H9 (cell line): Measurements from ENCODE around the gene SOCS3. TPM values are rescaled to one million over a fixed set of nuclear protein-coding genes. Genes with fewer than 3 reads are reported as not detected.

Experiments
- DNase-seq: peaks from one replicate; pipeline ENCODE4 v3.0.0-alpha.2; 2017
- H2AFZ ChIP-seq: one replicate; pipeline ENCODE4 v1.6.1; 2013; ENCODE audit warnings: mild to moderate bottlenecking, low read length, control low read depth, moderate library complexity
- H2AK5ac ChIP-seq: 2 replicates; pipeline ENCODE4 v1.6.1; 2013; ENCODE audit warnings: low read length, control low read depth, mixed read lengths; ENCODE audit not compliant: insufficient read length
- H2BK120ac ChIP-seq: one replicate; pipeline ENCODE4 v1.6.1; 2013; ENCODE audit warnings: low read depth, mild to moderate bottlenecking, low read length, control low read depth, inconsistent platforms; ENCODE audit not compliant: poor library complexity, severe bottlenecking
- H2BK12ac ChIP-seq: 2 replicates; pipeline ENCODE4 v1.6.1; 2013; ENCODE audit warnings: low read length, control low read depth, mixed read lengths, low read depth; ENCODE audit not compliant: insufficient read length
- H2BK15ac ChIP-seq: 2 replicates; pipeline ENCODE4 v1.6.1; 2013; ENCODE audit warnings: low read depth, low read length, control low read depth
- H2BK20ac ChIP-seq: one replicate; pipeline ENCODE4 v1.6.1; 2013; ENCODE audit warnings: low read depth, mild to moderate bottlenecking, low read length, control low read depth, inconsistent platforms; ENCODE audit not compliant: poor library complexity, severe bottlenecking
- H2BK5ac ChIP-seq: 2 replicates; pipeline ENCODE4 v1.6.1; 2013; ENCODE audit warnings: low read length, control low read depth, mixed read lengths; ENCODE audit not compliant: insufficient read length
- H3K14ac ChIP-seq: 2 replicates; pipeline ENCODE4 v1.6.1; 2013; ENCODE audit warnings: low read length, control low read depth; ENCODE audit not compliant: insufficient read depth
- H3K18ac ChIP-seq: 2 replicates; pipeline ENCODE4 v1.6.1; 2013; ENCODE audit warnings: low read depth, mild to moderate bottlenecking, mixed read lengths, low read length, control low read depth; ENCODE audit not compliant: insufficient read length
- H3K23ac ChIP-seq: 2 replicates; pipeline ENCODE4 v1.6.1; 2013; ENCODE audit warnings: low read length, control low read depth, mixed read lengths, low read depth; ENCODE audit not compliant: insufficient read length
- H3K23me2 ChIP-seq: 2 replicates; pipeline ENCODE4 v1.6.1; 2013; ENCODE audit warnings: low read depth, mild to moderate bottlenecking, mixed read lengths, low read length, control low read depth; ENCODE audit not compliant: insufficient read length, poor library complexity, severe bottlenecking
- H3K27ac ChIP-seq: 2 replicates; pipeline ENCODE4 v1.5.1; 2013; ENCODE audit warnings: low read length, control low read depth, mixed read lengths, low read depth; ENCODE audit not compliant: insufficient read length
- H3K27me3 ChIP-seq: 2 replicates; pipeline ENCODE4 v1.6.1; 2013; ENCODE audit warnings: low read length, control low read depth, inconsistent platforms; ENCODE audit not compliant: insufficient read depth
- H3K4ac ChIP-seq: 2 replicates; pipeline ENCODE4 v1.6.1; 2013; ENCODE audit warnings: low read depth, mild to moderate bottlenecking, control low read depth, inconsistent platforms, low read length, moderate library complexity
- H3K4me1 ChIP-seq: 2 replicates; pipeline ENCODE4 v1.6.1; 2013; ENCODE audit warnings: low read length, control low read depth, inconsistent platforms; ENCODE audit not compliant: insufficient read depth
- H3K4me2 ChIP-seq: 2 replicates; pipeline ENCODE4 v1.6.1; 2013; ENCODE audit warnings: low read length, control low read depth, mixed read lengths; ENCODE audit not compliant: insufficient read length, insufficient read depth
- H3K56ac ChIP-seq: 2 replicates; pipeline ENCODE4 v1.6.1; 2013; ENCODE audit warnings: low read depth, mild to moderate bottlenecking, mixed read lengths, low read length, control low read depth; ENCODE audit not compliant: insufficient read length
- H3K79me1 ChIP-seq: 2 replicates; pipeline ENCODE4 v1.6.1; 2013; ENCODE audit warnings: low read depth, mild to moderate bottlenecking, moderate library complexity, low read length, control low read depth, inconsistent platforms; ENCODE audit not compliant: insufficient read depth, poor library complexity, severe bottlenecking
- H3K79me2 ChIP-seq: 2 replicates; pipeline ENCODE4 v1.6.1; 2013; ENCODE audit warnings: low read length, control low read depth, inconsistent platforms; ENCODE audit not compliant: insufficient read depth
- H3K9ac ChIP-seq: 2 replicates; pipeline ENCODE4 v1.6.1; 2013; ENCODE audit warnings: low read length, control low read depth, mixed read lengths; ENCODE audit not compliant: insufficient read length; ENCODE audit errors: extremely low read depth
- H3K9me3 ChIP-seq: one replicate; pipeline ENCODE4 v1.6.1; 2013; ENCODE audit warnings: low read depth, low read length, inconsistent platforms; ENCODE audit not compliant: control insufficient read depth
- H3T11ph ChIP-seq: one replicate; pipeline ENCODE4 v1.6.1; 2013; ENCODE audit warnings: mild to moderate bottlenecking, low read length, control low read depth, inconsistent platforms
- H4K20me1 ChIP-seq: one replicate; pipeline ENCODE4 v1.6.1; 2013; ENCODE audit not compliant: control insufficient read depth, insufficient read length, insufficient read depth
- H4K5ac ChIP-seq: 2 replicates; pipeline ENCODE4 v1.6.1; 2013; ENCODE audit warnings: low read depth, mild to moderate bottlenecking, mixed read lengths, low read length, control low read depth; ENCODE audit not compliant: insufficient read length
- H4K8ac ChIP-seq: replicated peaks from 2 replicates; pipeline ENCODE4 v1.6.1; 2013; ENCODE audit warnings: low read length, control low read depth, mixed read lengths, low read depth; ENCODE audit not compliant: insufficient read length
- H4K91ac ChIP-seq: 2 replicates; pipeline ENCODE4 v1.6.1; 2013; ENCODE audit warnings: low read depth, mild to moderate bottlenecking, moderate library complexity, mixed read lengths, low read length, control low read depth; ENCODE audit not compliant: insufficient read length
- H3K27ac Mint-ChIP-seq, 3 experiments: 2 replicates in 2 of 3; 3 replicates in 1 of 3; pipeline ENCODE4 v1.8.0; 2020 to 2021; ENCODE audit warnings: mixed read lengths in 3 of 3, mild to moderate bottlenecking in 1 of 3, moderate library complexity in 1 of 3
- H3K27me3 Mint-ChIP-seq: 2 replicates; pipeline ENCODE4 v1.8.0; 2021; ENCODE audit warnings: low read depth, mild to moderate bottlenecking, moderate library complexity, mixed read lengths
- H3K36me3 Mint-ChIP-seq, 3 experiments: 2 replicates in 2 of 3; 3 replicates in 1 of 3; pipeline ENCODE4 v1.8.0; 2020 to 2021; ENCODE audit warnings: low read depth in 3 of 3, mixed read lengths in 3 of 3; ENCODE audit not compliant: insufficient read depth in 1 of 3
- H3K4me1 Mint-ChIP-seq, 2 experiments: 2 replicates each; pipeline ENCODE4 v1.8.0; 2020; ENCODE audit warnings: mixed read lengths in 2 of 2
- H3K4me3 Mint-ChIP-seq, 2 experiments: 2 replicates in 1 of 2; 3 replicates in 1 of 2; pipeline ENCODE4 v1.8.0; 2020 to 2021; ENCODE audit warnings: mild to moderate bottlenecking in 2 of 2, mixed read lengths in 2 of 2, moderate library complexity in 1 of 2
- H3K9me3 Mint-ChIP-seq, 2 experiments: 2 replicates in 1 of 2; 3 replicates in 1 of 2; pipeline ENCODE4 v1.8.0; 2020; ENCODE audit warnings: mild to moderate bottlenecking in 2 of 2, mixed read lengths in 2 of 2, moderate library complexity in 1 of 2
- WGBS: extraction: QIAGEN DNeasy Blood & Tissue Kit; methylation state at CpG from one replicate; pipeline ENCODE4 v1.1.7; 2013; ENCODE audit warnings: missing lambda C conversion rate, low lambda C conversion rate, mixed read lengths; ENCODE audit not compliant: insufficient read length; ENCODE audit errors: extremely low coverage; 5-methylcytosine and 5-hydroxymethylcytosine counted together
- total RNA-seq: library from RNA; stranded (reverse); gene quantifications from 2 replicates; pipeline ENCODE4 v1.2.1, GENCODE V29; 2021
- TF ChIP-seq, protein P1 (sequence below): fragments of 200-600 bp; sonication (generic); conservative IDR thresholded peaks from 3 replicates; pipeline ENCODE4 v1.8.0; 2021; ENCODE audit warnings: antibody characterized with exemption, mild to moderate bottlenecking

The SOCS3 gene
- total RNA-seq, 1 experiment from 2014 or later = 9.5 TPM

DNA sequence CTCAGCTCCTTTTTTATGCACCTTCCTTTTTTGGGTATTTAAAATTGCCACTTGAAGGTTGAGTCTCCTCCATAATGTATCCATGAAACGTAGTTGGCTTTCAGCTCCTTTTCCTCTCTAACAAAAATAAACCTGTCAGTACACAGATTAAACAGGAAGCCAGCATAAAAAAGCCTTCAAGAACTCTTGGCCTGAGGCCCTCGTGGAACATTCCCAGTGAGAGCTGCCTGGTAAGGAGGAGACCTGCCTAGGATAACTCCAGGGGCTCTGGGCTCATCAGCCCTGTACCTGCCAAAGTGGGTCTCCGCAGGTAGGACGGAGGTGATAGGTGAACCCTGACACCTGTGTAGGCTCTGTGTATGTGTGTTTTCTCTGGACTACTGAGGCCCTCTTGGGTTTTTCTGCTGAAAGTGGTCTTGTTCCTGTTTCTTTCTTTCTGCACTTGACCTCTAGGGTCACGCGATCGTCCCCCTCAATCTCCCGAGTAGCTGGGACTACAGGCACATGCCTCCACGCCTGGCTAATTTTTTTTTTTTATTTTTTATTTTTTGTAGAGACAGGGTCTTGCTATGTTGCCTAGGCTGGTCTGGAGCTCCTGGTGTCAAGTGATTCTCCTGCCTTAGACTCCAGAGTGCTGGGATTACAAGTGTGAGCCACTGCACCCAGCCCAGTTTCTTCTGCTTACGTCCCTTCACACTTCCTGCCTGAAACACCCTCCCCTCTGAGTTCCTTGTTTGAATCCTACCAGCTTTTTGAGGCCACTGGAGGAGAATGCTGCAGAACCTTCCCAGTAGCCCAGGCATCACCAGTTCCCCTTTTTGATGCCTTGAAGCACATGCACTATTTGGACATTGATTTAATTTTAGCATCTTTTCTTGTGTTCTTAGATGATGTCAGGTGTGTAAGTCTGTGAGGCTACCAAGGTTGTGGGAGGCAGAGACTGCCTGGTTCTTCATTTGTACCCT, 28.4 kb upstream of the SOCS3 start:
- Histone ChIP-seq H2BK12ac (no peak overlapping the region), H3K14ac (no peak overlapping the region), H4K5ac (no peak overlapping the region), H2AFZ (no peak overlapping the region), H3K4me2 (no peak overlapping the region), H2AK5ac (no peak overlapping the region), H2BK20ac (no peak overlapping the region), H2BK5ac (no peak overlapping the region), H3K9me3 (no peaks in the 10 kb centered on the region), H3K4me1 (peaks cover 12% of the 10 kb centered on the region), H3K27ac (no peak overlapping the region), H2BK15ac (no peak overlapping the region), H3K23ac (no peak overlapping the region), H3K79me2 (peaks cover 61% of the 10 kb centered on the region), H3K18ac (no peak overlapping the region), H4K91ac (no peak overlapping the region), H3K23me2 (no peaks in the 10 kb centered on the region), H4K20me1 (no peaks in the 10 kb centered on the region), H3T11ph (no peak overlapping the region), H3K56ac (no peak overlapping the region), H3K4ac (no peak overlapping the region), H3K79me1 (peaks cover 20% of the 10 kb centered on the region), H2BK120ac (no peak overlapping the region), H4K8ac (no peak overlapping the region), H3K9ac (no peak overlapping the region), H3K27me3 (no peaks in the 10 kb centered on the region)
- no peaks in the 10 kb centered on the region for H3K9me3 Mint-ChIP-seq
- H3K27ac Mint-ChIP-seq = peak overlapping the region in 2 of 3 experiments; percentile 52 to 88; a peak in 4 of 7 replicates
- TF ChIP-seq, protein P1, sequence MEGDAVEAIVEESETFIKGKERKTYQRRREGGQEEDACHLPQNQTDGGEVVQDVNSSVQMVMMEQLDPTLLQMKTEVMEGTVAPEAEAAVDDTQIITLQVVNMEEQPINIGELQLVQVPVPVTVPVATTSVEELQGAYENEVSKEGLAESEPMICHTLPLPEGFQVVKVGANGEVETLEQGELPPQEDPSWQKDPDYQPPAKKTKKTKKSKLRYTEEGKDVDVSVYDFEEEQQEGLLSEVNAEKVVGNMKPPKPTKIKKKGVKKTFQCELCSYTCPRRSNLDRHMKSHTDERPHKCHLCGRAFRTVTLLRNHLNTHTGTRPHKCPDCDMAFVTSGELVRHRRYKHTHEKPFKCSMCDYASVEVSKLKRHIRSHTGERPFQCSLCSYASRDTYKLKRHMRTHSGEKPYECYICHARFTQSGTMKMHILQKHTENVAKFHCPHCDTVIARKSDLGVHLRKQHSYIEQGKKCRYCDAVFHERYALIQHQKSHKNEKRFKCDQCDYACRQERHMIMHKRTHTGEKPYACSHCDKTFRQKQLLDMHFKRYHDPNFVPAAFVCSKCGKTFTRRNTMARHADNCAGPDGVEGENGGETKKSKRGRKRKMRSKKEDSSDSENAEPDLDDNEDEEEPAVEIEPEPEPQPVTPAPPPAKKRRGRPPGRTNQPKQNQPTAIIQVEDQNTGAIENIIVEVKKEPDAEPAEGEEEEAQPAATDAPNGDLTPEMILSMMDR = no peak
- WGBS = no CpG with 5 or more reads among the region's 10 CpGs
- H3K36me3 Mint-ChIP-seq = peaks cover 9 to 22% (median 17%) of the 10 kb centered on the region in 3 experiments; a peak in 6 of 7 replicates
- no peak for DNase-seq
- H3K4me3 Mint-ChIP-seq = no peak overlapping the region
- H3K4me1 Mint-ChIP-seq = peaks cover 44 to 55% of the 10 kb centered on the region in 2 experiments
- no peaks in the 10 kb centered on the region for H3K27me3 Mint-ChIP-seq
